TTC549 (cell line): ENCODE measurements around the gene TTLL4.
"Not testable (repeated sequence)": the region's sequence is repeated elsewhere in the genome, so short reads cannot be mapped to it uniquely, and the experiment has no call there.

Experiments
- FAIRE-seq: peaks from 2 replicates; lab custom pipeline; 2012; peaks lifted over from hg19 to GRCh38; lab: Jason Lieb, UNC

Gene TTLL4

GRCh38 chr2:218746470-218746795 lies 35.8 kb downstream of the TTLL4 start:
- FAIRE-seq: no peak

- no peak for FAIRE-seq
Observed at GRCh38 chr2:218746960-218747359, 36.3 kb downstream of the TTLL4 start.

- FAIRE-seq: no peak
Observed at GRCh38 chr2:218748741-218749441, 38.3 kb downstream of the TTLL4 start.

GRCh38 chr2:218754201-218754600 lies 43.6 kb downstream of the TTLL4 start:
- no peak for FAIRE-seq

GRCh38 chr2:218754781-218755180 lies 44.1 kb downstream of the TTLL4 start:
- no peak for FAIRE-seq

- no peak for FAIRE-seq
Observed at GRCh38 chr2:218755198-218755566, 44.5 kb downstream of the TTLL4 start.

GRCh38 chr2:218755567-218756404 lies 45.2 kb downstream of the TTLL4 start:
- no peak for FAIRE-seq

GRCh38 chr2:218756599-218757377 lies 46.2 kb downstream of the TTLL4 start:
- FAIRE-seq: no peak

GRCh38 chr2:218761795-218762194 lies 51.2 kb downstream of the TTLL4 start:
- no peak for FAIRE-seq

GRCh38 chr2:218772759-218773158 lies 62.1 kb downstream of the TTLL4 start:
- not testable (repeated sequence) for FAIRE-seq

- no peak for FAIRE-seq
Observed at GRCh38 chr2:218773881-218774280, 63.2 kb downstream of the TTLL4 start.

- no peak for FAIRE-seq
Observed at GRCh38 chr2:218776488-218776887, 65.9 kb downstream of the TTLL4 start.

- no peak for FAIRE-seq
Observed at GRCh38 chr2:218777276-218777990, 66.8 kb downstream of the TTLL4 start.

- FAIRE-seq: no peak
Observed at GRCh38 chr2:218780046-218780445, 69.4 kb downstream of the TTLL4 start.

- no peak for FAIRE-seq
Observed at GRCh38 chr2:218780851-218781690, 70.4 kb downstream of the TTLL4 start.

GRCh38 chr2:218781691-218782527 lies 71.3 kb downstream of the TTLL4 start, which contains the start of gene CYP27A1:
Gene CYP27A1, plus strand, starts transcription at chr2:218782147. Its CDS starts 36 bp downstream, at chr2:218782183.
- FAIRE-seq: no peak

- no peak for FAIRE-seq
Observed at GRCh38 chr2:218782528-218782844, 71.9 kb downstream of the TTLL4 start.

GRCh38 chr2:218783688-218784087 lies 73.1 kb downstream of the TTLL4 start:
- no peak for FAIRE-seq

- no peak for FAIRE-seq
Observed at GRCh38 chr2:218785103-218785502, 74.5 kb downstream of the TTLL4 start.

GRCh38 chr2:218786133-218786532 lies 75.5 kb downstream of the TTLL4 start:
- FAIRE-seq: no peak
